GM18502 (cell line): Measurements from ENCODE around the gene THOC5.
"Not testable (repeated sequence)": the region's sequence is repeated elsewhere in the genome, so short reads cannot be mapped to it uniquely, and the experiment has no call there.

Experiments
- ATAC-seq: cut with Tn5 transposase; IDR thresholded peaks from one replicate; pipeline ENCODE4 v1.9.1; 2021; ENCODE audit warnings: mild to moderate bottlenecking; ENCODE audit not compliant: unreplicated experiment, poor library complexity

The THOC5 gene

DNA sequence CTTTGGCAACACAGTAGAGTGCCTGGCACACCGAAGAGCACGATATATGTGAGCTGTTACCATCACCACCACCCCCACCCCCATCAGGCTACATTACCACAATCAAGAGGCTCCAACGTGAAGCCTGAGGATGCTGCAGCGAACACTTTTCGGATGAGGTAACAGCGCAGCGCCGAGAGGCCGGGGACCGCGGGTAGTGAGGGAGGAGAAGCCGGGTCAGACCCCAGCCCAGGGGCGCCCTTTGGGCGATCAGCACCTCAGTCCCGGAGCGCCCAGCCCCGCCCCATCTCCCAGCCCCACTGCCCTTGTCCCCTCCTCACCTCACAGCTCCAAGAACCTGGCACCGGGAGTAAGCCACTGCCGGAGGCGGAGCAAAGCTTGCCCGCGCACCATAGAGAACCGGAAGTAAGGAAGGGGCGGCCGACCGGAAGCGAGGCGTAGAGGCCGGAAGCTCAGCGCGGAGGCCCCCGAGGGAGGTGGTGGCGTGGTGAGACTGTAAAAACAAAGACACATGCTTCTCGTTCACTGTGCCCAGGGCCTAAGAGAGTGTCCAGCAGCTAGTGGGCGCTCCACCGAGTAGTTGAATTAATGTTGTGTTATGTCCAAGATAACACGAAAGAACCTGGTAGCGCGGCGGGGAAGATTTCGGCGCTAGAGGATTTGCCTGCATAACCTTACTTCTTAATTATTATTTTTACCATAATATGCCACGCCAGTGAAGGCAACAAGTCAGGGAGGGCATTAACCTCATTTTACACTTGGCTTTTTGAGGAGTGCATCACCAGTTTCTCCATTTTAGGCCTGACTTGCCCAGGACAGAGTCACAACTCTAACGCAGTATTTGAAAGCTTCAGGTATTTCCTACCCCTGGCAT lies at the start of gene THOC5:
Gene THOC5, minus strand, starts transcription at position 407 of the 874 bp plus-strand sequence. CDS start 4,610 bp downstream, outside the sequence.
- ATAC-seq: peak; percentile 97

DNA sequence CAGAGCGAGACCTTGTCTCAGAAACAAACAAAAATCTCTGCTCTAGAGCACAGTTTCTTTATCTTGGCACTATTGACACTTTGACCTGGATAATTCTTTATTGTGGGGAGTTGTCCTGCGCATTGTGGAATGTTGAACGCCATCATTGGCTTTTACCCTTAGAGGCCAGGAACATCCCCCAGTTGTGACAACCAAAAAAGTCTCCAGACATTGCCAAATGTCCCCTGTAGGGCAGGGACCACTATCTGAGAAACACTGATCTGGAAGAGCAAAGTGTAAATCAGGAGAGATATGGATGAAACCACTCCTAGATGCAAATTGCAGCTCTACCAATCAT lies 45.1 kb upstream of the THOC5 start:
- ATAC-seq: no peak

DNA sequence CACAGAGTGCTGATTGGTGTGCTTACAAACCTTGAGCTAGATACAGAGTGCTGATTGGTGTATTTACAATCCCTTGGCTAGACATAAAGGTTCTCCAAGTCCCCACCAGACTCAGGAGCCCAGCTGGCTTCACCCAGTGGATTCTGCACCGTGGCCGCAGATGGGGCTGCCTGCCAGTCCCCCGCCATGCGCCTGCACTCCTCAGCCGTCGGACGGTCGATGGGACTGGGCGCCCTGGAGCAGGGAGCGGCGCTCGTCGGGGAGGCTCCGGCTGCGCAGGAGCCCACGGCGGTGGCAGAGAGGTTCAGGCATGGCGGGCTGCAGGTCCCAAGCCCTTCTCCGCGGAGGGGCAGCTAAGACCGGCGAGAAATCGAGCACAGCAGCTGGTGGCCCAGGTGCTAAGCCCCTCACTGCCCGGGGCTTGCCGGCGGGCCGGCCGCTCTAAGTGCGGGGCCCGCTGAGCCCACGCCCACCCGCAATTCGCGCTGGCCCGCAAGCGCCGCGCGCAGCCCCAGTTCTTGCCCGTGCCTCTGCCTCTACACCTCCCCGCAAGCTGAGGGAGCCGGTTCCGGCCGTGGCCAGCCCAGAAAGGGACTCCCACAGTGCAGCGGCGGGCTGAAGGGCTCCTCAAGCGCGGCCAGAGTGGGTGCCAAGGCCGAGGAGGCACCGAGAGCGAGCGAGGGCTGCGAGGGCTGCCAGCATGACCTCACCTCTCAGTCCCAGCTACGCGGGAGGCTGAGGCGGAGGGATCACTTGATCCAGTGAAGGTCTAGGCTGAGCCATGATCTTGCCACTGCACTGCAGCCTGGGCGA lies 44.5 kb upstream of the THOC5 start:
- ATAC-seq: not testable (repeated sequence)

DNA sequence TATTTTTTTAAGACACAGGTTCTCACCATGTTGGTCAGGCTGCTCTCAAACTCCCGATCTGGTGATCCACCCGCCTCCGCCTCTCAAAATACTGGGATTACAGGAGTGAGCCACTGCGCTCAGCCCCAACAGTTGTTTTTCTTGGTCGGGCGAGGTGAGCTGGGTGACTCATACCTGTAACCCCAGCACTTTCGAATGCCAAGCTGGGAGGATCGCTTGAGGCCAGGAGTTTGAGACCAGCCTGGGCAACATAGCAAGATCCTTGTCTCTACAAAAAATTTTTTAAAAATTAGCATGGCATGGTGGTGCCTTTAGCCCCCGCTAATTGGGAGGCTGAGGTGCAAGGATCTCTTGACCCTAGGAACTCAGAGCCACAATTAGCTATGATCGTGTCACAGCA lies 42.9 kb upstream of the THOC5 start:
- no peak for ATAC-seq

DNA sequence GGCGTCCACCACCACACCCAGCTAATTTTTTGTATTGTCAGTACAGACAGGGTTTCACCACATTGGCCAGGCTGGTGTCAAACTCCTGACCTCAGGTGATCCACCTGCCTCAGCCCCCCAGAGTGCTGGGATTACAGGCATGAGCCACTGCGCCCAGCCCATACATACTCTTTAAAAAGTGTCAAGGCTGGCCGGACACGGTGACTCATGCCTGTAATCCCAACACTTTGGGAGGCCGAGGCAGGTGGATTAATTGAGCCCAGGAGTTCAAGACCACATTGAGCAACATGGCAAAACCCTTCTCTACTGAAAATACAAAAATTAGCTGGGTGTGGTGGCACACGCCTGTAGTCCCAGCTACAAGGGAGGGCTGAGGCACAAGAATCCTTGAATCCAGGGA lies 40.9 kb upstream of the THOC5 start:
- not testable (repeated sequence) for ATAC-seq

DNA sequence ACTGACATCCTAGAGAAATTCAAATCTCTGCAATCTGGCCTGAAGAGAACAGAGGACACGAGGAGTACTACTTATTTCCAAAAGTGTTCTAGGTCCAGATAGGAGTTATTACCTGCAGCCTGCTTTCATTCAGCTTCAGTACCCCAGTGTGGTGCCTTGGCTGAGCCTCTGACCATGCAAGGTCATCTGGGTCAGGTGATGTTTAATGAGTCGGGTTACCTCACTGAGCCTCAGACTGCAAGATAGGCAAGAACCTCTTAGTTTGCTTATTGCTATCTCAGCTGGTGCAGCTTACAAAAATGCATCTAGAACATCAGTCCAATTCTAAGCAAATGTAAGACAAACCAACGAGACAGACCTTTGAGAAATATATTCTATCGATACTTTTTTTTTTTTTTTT lies 40.4 kb upstream of the THOC5 start:
- ATAC-seq: no peak

DNA sequence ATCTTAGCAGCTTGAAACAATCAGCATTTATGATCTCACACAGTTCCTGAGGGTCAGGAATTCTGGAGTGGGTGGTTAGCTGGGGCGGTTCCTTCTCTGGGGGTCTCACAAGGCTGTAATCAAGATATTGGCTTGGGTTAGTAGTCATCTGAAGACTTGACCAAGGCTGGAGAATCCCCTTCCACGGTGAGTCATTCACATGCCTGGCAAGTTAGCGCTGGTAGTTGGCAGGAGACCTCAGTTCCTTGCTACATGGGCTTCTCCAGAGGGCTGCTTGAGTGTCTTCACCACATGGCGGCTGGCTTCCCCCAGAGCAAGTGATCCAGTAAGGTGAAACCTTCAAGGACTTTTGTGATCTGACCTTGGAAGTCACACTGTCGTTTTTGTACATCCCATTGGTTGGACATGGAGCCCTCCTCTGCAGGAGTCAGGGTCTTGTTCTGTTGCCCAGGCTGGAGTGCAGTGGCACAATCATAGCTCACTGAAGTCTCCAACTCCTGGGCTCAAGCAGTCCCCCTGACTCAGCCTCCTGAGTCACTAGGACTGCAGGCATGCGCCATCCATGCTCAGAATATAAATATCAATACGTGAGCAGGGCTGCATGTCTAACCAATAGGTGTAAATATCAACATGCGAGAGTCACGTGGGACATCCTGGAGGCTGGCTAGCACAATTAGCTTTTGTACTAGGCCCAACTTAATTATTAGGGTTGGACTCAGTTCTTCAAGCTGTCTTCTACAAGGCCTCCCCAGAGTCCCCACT lies 34.6 kb upstream of the THOC5 start:
- ATAC-seq: no peak

DNA sequence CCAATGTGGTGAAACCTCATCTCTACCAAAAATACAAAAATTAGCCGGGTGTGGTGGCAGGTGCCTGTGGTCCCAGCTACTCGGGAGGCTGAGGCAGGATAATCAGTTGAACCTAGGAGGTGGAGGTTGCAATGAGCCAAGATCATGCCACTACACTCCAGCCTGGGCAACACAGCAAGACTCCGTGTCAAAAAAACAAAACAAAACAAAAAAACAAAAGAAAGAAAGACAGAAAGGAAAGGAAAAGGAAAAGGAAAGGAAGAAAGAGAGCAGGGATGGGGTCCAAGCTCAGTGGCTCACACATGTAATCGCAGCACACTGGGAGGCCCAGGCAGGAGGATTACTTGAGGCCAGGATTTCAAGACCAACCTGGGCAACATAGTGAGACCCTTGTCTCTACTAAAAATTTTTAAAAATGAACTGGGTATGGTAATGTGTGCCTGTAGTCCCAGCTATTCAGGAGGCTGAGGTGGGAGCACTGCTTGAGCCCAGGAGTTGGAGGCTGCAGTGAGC lies 32.7 kb upstream of the THOC5 start:
- ATAC-seq: not testable (repeated sequence)

DNA sequence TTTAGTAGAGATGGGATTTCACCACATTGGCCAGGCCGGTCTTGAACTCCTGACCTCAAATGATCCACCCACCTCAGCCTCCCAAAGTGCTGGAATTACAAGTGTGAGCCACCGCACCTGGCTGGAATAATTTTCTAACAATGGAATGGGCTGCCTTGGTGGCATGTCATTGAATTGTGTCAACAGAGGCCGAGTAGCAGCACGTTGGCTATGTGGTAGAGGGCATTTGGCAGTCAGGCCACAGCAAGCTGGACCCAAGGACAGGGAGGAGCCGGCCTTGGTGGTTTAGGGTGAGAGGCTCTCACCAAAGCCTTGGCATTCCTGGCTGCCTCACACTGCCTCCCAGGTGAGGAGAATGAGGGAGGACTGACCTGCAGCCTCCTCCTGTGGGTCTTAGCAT lies 31.4 kb upstream of the THOC5 start:
- ATAC-seq: no peak

DNA sequence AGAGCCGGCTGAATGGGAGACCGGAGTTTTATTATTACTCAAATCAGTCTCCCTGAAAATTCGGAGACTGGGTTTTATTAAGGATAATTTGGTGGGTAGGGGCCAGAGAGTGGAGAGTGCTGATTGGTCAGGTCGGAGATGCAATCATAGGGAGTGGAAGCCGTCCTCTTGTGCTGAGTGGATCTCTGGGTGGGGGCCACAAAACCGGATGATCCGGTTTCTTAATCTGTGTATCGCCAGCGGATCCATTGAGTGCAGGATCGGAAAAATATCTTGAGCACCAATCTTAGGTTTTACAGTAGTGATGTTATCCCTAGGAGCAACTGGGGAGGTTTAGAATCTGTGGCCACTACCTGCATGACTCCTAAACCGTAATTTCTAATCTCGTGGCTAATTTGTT lies 28.2 kb upstream of the THOC5 start:
- ATAC-seq: no peak

DNA sequence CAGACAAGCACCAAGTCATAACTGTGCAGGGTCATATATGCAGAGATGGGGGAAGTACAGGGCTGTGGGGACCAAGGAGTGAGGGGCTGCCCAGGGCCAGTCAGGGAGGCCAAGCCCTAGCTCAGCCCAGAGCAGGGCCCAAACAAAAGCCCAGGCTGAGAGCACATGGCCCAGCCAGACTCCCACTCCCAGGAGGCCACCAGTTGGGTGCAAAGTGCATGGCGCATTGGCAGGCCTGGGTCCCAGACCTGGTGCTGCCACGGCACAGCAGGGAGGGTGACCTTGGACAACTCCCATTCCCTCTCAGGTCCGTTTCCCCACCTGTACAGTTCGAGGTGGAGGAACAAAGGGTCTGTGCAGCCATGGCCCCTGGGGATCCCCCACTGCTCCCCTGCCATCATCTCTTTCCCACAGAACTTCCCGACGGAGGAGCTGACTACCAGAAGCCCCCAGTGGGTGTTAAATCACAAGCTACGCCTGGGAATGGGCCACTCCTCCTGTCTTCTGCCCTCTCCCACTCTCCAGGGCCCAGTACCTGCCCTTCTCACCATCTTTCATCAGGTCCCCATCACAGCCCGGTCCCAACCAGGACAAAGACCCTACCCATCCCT lies 26.7 kb upstream of the THOC5 start:
- no peak for ATAC-seq

DNA sequence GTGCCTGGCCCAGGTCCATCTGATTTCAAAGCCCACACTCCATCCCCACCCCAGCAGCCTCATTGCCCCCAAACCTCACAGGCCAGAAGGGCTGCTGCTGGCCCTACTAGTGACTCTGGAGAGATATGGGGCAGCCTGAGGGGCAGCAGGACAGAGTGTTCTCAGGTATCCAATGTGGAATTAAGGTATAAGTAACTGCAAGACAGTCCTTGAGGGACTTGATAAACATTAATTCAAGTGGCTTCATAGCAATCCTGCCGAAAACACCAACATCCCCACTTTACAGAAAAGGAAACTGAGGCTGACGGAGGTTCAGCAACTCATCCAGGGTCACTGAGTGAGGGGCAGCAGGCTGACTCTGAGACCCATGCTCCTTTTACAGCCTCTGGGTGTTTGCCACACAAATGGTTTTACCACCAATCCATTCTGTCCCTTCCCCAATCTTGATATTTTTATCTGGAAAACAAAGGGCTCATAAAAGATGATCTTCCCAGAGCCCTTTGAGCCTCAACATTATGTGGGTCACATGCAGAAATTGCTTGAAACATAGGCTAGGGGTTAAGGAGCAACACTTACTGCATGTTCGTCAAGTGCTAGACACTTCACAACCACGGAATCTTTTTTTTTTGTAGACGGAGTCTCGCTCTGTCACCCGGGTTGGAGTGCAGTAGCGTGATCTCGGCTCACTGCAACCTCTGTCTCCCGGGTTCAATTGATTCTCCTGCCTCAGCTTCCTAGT lies 25.1 kb upstream of the THOC5 start:
- ATAC-seq: no peak

DNA sequence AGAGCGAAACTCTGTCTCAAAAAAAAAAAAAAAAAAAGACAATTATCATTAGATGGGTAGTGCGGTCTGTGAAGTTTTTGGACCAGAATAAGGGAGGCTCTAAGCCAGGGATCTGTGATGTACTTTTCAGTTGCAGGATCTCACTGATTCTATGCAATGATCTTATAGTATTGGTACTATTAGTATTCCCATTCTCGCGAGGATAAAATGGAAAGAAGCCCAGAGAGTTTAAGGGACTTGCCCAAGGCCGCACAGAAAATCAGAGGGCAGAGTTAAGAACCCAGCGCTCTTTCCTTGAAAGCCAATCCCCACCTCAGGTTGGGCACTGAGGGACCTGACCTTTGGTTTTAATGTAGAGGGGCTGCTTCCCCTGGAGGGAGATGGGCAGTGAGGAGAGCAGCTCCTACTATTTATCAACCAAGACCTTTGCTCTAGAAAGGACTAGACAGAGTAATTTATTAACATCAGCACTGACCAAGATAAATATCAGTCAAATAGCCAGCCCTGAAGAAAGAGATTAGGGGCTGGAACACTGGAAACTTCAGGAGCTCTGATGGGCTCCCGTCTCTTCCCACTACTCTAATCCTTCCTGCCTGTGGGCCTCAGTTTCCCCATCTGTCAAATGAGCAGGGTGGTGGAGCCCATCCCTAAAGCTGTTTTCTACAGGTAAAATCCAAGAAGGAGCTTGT lies 21.3 kb upstream of the THOC5 start:
- ATAC-seq: no peak

DNA sequence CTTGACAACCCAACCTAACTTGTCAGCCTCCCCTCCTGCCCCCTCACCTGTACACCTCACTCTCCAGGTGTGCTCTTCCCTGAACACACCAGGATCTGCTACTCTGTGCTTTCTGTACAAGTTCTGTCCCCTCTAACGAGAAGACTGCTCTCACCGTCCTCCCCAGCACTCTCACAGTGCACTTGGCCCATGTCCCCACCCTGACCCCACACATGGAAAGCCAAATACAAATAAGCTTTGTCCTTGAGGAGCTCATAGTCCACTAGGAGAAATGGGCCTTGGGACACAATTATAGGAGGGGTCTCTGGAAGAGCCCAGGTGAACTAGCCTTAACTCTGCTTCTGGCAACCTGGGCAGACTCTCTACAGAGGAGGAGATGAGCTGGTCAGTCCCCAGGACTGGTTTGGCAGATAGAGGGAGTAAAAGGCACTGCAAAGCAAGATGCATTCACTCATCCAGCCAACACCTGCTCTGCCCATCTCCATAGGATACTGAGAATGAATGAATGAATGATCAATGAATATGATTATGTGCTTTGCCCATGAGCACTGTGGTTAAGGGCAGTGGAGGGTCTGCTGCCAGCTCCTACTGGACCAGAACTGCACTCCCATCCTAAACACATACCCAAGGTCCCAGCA lies 17.5 kb upstream of the THOC5 start:
- ATAC-seq: no peak

DNA sequence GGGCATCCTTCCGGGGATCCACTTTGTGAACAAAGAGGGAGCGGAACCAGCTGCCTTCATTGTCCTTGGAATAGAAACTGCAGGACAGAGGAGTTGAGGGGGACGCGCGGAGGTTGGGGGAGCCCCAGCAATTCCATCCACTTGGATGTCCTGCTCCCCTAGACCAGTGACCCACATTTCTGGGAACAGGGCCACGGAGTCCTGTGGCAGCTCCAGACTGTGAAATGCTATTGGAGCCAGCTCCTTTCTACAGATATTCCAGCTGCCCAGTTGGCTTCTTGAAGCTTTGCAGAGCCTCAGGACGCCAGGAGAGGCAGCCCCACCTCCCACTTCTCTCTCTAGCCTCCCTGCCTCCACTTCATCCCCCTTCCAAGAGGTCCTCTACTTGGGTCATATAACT lies 16.9 kb upstream of the THOC5 start:
- no peak for ATAC-seq

DNA sequence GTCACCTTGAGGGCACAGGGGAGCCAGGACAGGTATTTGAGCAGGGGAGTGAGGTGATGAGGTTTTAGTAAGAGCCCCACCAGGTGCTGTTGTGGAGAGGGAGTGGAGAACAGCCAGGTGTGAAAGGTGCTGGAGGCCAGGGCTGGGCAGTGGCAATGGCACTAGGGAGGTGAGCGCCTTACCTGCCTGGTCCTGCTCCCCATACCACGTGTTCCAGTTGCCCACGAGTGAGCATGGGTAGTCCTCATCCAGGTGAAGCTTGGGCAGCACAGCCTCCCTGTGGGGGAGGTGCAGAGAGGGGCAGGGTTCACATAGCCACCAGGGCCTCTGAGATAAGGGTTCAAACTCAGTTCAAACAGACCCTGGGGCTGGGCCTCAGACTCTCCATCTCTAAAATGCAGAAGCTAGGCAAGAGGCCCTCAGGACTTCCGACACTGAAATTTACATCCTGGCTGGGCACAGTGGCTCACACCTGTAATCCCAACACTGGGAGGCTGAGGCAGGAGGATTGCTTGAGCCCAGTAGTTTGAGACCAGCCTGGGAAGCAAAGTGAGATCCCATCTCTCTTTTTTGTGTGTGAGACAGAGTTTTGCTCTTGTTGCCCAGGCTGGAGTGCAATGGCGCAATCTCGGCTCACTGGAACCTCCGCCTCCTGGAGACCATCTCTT lies 15.6 kb upstream of the THOC5 start:
- ATAC-seq: no peak

DNA sequence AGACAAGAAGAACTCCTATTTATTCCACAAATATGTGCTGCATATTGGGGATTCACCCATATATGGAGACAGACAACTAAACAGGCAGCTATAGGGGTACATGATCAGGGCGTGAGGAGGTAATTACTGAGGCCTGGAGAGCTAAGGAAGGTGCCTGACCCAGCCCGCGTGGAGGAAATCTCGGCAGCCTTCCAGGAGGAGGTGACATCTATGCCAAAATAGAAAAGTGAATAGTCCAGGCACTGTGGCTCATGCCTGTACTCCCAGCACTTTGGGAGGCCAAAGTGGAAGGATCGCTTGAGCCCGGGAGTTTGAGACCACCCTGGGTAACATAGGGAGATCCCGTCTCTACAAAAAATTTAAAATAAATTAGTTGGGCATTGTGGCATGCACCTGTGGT lies 13.8 kb upstream of the THOC5 start:
- no peak for ATAC-seq

DNA sequence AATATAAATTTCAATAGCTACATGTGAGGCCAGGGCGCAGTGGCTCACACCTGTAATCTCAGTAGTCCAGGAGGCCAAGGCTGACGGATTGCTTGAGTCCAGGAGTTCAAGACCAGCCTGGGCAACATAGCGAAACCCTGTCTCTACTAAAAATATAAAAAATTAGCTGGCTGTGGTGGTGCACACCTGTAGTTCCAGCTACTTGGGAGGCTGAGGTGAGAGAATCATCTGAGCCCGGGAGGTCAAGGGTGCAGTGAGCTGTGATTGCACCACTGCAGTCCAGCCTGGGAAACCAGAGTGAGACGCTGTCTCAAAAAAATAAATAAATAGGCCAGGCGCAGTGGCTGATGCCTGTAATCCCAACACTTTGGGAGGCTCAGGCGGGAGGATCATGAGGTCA lies 13.0 kb upstream of the THOC5 start:
- not testable (repeated sequence) for ATAC-seq
